ENCODE results near the gene ALG12.
"Not testable (repeated sequence)": the region's sequence is repeated elsewhere in the genome, so short reads cannot be mapped to it uniquely, and the experiment has no call there.

ALG12 gene

GRCh38 chr22:49865156-49865555 lies 53.1 kb downstream of the ALG12 start:
- DNase-seq = no peak

- DNase-seq = no peak
Measured at GRCh38 chr22:49863931-49864330, 54.3 kb downstream of the ALG12 start.

- DNase-seq = peak; percentile 33
Measured at GRCh38 chr22:49862496-49862776, 55.8 kb downstream of the ALG12 start.

- DNase-seq = peak; percentile 40
Measured at GRCh38 chr22:49861642-49862495, 56.4 kb downstream of the ALG12 start.

GRCh38 chr22:49858827-49859226 lies 59.4 kb downstream of the ALG12 start:
- no peak for DNase-seq

GRCh38 chr22:49856766-49857618 lies 61.2 kb downstream of the ALG12 start:
- no peak for DNase-seq

- DNase-seq = no peak
Measured at GRCh38 chr22:49856343-49856742, 61.9 kb downstream of the ALG12 start.

GRCh38 chr22:49855251-49855911 lies 62.9 kb downstream of the ALG12 start:
- peak; percentile 32 for DNase-seq

- DNase-seq = peak; percentile 38
Measured at GRCh38 chr22:49853981-49854831, 64.0 kb downstream of the ALG12 start.

GRCh38 chr22:49852898-49853894 lies 65.0 kb downstream of the ALG12 start, which contains the start of gene ZBED4:
Gene ZBED4, plus strand, starts transcription at chr22:49853844. Its CDS starts 29,819 bp downstream, at chr22:49883663.
- peak; percentile 97 for DNase-seq

GRCh38 chr22:49852568-49852897 lies 65.7 kb downstream of the ALG12 start:
- DNase-seq = not testable (repeated sequence)

- no peak for DNase-seq
Measured at GRCh38 chr22:49850959-49851802, 67.1 kb downstream of the ALG12 start.

All from hematopoietic multipotent progenitor cell treated with erythropoietin and hydrocortisone succinate and interleukin-3 and kit ligand, for 8 days (in vitro differentiated cells).